Peyer's patch (tissue), 4 donors: ENCODE measurements around the gene IRF4.

Experiments
- POLR2A ChIP-seq, 2 donors: fragments of 450-650 bp; IDR thresholded peaks; one replicate each; pipeline ENCODE4 v1.5.1; 2017; ENCODE audit warnings: antibody characterized with exemption in 2 of 2, mild to moderate bottlenecking in 2 of 2, moderate library complexity in 2 of 2
- TF ChIP-seq, protein P1 (sequence below), 6 experiments: fragments of 450-650 bp in 4 of 6; fragments of 200-600 bp in 2 of 6; sonication (generic) in 1 of 6; IDR thresholded peaks; one replicate each; pipeline ENCODE4 v1.5.1; 2017 to 2019; ENCODE audit warnings: antibody characterized with exemption in 6 of 6, mild to moderate bottlenecking in 3 of 6, moderate library complexity in 1 of 6

GRCh38 chr6:396126-396520 is 4.6 kb downstream of the IRF4 start:
- TF ChIP-seq, protein P1, sequence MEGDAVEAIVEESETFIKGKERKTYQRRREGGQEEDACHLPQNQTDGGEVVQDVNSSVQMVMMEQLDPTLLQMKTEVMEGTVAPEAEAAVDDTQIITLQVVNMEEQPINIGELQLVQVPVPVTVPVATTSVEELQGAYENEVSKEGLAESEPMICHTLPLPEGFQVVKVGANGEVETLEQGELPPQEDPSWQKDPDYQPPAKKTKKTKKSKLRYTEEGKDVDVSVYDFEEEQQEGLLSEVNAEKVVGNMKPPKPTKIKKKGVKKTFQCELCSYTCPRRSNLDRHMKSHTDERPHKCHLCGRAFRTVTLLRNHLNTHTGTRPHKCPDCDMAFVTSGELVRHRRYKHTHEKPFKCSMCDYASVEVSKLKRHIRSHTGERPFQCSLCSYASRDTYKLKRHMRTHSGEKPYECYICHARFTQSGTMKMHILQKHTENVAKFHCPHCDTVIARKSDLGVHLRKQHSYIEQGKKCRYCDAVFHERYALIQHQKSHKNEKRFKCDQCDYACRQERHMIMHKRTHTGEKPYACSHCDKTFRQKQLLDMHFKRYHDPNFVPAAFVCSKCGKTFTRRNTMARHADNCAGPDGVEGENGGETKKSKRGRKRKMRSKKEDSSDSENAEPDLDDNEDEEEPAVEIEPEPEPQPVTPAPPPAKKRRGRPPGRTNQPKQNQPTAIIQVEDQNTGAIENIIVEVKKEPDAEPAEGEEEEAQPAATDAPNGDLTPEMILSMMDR (IDR thresholded peaks at IDR 0.05), result no peak
- TF ChIP-seq POLR2A (IDR thresholded peaks at IDR 0.05), result no peak
